Stimulated activated CD8-positive, alpha-beta memory T cell treated with anti-CD3 and anti-CD28 coated beads, Interleukin-15, amount 100 ng/mL, for 1 hour (primary cell): ENCODE measurements around the gene MOGAT1.
"Not testable (repeated sequence)": the region's sequence is repeated elsewhere in the genome, so short reads cannot be mapped to it uniquely, and the experiment has no call there.

Experiments
- DNase-seq: peaks from one replicate; pipeline ENCODE4 v3.0.0-alpha.2; 2020; ENCODE audit warnings: low read depth

Gene MOGAT1

DNA sequence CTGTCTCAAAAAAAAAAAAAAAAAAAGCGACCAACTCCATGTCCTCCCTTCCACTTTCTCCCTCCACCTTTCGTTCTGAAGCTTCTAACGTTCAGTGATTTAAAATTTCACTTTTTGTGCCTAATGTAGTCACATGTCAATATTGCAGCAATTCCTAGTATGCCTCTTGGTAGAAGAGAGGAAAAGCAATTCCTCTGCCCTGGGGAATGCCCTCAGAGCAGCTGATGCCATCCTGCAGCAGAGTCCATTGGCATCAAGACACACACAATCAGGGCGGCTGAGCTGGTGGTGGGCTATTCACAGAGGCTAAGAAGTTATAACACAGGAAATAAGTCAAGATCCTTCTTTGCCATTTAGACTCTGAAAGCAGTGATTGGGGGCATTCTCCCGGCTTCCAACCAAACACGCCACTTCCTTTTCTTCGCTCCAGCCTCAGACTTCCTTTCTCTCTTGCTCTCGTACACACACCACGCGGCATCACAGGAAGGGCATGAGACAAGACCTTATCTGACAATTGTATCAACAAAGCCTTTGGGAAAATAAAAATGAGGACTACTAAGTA lies 71.9 kb downstream of the MOGAT1 start:
- DNase-seq: no peak

DNA sequence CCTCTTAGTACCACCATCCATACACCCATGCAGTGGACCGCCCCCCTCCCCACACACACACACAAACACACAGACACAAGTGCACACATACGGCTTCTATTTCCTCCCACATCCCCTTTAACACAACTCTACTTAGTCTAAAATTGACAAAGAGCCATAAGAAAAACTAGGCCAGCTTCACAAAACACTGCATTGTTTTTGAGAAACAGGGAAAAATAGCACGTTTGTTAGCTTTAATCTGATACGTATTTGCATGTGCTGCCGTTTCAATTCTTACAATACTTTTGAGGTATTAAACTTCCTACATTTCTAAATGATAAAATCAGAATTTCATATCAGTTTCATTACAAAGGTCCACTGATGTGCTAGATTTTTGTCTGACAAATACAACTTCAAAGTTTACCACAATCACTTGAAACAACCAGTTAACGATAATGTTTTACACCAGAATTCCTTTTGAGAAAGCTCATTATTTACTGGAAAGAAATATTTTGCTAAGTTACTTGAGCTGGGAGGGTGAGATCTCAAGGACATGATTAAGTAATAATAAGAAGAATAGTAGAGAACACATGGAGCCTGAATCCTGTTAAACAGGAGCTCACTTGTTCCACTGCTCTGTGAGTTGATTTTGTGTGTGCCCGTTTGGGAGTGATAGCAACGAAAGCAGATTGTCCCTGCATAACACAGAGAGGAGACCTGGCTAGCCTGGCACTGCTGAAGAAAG lies 74.5 kb downstream of the MOGAT1 start:
- no peak for DNase-seq

DNA sequence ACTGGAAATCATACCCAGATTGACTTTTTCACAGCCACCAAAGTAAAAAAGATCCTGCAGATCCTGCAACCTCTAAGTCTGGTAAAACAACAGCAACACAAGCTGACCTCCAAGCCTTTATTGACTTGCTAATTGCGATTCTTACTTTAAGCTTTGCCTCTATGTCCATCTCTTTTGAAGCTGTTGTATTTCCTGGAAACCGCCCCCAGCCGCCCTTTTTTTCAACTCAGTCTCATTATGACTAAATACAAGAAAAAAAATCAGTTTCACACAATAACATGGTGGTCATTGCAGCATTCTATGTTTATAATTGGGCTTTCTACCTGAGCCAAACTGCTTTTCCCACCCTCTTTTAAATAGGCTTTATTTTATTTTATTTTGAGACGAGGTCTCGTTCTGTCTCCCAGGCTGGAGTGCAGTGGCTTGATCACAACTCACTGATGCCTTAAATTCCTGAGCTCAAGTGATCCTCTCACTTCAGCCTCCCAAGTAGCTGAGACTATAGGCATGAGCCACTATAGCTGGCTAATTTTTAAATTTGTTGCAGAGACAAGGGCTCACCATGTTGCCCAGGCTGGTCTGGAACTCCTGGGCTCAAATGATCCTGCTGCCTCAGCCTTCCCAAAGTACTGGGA lies 76.2 kb downstream of the MOGAT1 start:
- no peak for DNase-seq

DNA sequence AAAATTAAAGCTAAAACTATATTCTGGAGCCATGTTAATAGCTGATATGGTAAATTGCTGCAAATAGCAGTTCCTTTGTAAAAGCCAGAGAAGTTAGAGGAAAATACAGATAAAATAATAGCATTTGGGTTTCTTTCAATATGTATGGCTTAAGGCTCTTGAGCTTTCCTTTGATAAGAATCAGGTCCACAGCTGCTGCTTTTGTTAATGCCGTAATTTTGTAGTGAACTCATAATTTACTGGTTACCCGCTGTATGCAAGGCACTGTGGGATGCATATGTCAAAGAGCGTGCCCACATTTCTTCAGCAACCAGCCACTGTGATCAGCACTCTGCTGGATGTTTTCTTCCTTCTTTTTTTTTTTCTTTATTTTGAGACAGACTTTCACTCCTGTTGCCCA lies 79.1 kb downstream of the MOGAT1 start:
- no peak for DNase-seq

DNA sequence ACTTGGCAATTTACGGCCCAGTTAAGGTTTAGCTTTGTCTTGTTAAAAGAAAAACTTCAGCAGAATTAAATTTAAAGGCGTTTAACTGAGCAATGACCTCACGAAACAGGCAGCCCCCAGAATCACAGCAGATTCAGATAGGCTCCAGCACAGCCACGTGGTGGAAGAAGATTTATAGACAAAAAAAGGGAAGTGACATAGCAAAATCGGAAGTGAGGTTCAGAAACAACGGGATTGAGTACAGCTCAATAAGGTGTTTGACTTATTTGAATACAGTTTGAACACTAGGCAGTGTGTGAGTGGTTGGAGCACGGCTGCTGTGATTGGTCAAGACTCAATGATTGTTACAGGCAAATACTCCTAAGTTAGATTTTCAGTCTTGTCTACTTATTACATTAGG lies 79.8 kb downstream of the MOGAT1 start:
- no peak for DNase-seq

DNA sequence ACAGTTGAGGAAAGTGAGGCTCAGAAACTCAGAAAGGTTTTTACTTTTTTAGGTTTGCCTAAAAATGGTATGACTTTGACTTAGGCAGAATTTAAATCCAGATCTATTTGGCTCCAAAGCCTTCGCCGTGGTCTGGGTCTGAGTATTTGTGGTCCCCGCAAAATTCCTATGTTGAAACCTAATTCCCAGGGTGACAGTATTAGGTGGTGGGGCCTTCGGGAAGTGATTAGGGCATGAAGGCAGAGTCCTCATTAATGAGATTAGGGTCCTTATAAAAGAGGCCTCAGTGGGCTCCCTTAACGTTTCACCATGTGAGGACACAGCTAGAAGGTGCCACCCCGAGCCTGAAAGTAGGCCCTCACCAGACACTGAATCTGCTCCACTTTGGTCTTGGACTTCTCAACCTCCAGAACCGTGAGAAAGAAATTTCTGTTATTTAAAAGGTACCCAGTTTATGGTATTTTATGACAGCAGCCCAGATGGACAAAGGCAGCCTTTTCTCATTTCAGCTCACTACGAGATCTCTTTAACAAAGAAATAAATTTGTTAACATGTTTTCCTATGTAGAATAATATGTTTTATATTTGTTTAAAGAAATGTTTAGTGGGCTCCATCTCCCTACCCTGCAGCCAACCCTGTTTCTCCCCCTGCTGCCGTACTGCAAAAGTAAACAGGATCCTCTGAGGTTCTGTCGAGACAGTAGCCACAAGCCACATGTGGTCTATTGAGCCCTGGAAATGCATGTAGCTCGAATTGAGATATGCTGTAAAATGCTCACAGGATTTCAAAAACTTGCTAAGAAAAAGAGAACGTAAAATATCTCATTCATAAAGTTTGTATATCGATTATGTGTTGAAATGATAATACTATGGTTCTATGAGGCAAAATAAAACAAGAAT lies 80.6 kb downstream of the MOGAT1 start:
- DNase-seq: no peak

DNA sequence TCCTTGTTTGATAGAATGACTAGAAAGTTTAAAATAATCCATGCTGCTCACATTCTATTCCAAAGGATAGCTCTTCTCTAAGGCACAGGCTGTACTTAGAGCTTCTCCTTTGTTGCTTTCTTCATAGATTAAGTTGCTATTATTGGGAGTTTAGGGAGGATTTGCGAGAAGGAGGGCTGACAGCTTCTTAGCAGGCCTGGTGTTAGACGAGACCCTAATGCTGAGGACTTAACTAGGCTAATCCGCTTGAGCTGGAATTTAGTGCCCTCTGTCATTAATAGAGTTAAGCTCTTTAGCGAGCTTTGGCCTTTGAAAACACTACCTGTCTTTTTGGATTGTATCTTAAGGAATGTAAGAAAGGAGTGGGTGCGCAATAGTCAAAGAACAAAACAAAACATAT lies 81.3 kb downstream of the MOGAT1 start:
- no peak for DNase-seq

DNA sequence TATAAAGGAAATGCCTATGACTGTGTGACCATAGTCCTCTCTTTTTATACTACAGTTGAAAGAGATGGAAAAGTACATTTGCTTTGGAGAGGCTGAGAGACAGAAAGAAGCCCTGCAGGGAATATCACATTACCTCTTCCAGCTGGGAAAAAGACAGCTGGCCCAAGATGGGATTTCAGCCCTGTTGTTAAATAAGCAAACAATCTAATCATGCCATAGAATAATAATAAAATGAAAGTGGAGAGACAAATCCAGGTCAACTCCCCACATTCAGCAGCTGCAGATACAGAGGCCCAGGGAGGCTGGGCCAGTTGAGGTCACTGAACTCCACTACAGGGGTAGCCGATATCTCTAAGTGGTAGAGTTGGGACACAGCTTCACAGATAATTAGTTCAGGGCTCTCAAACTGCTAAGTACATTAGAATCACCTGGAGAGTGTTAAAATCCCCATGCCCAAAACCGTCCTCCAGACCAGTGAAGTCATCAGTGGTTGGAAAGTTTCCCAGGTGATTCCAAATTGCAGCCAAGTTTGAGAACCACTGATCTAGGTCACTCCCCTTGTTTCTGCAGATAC lies 81.9 kb downstream of the MOGAT1 start:
- DNase-seq: no peak

DNA sequence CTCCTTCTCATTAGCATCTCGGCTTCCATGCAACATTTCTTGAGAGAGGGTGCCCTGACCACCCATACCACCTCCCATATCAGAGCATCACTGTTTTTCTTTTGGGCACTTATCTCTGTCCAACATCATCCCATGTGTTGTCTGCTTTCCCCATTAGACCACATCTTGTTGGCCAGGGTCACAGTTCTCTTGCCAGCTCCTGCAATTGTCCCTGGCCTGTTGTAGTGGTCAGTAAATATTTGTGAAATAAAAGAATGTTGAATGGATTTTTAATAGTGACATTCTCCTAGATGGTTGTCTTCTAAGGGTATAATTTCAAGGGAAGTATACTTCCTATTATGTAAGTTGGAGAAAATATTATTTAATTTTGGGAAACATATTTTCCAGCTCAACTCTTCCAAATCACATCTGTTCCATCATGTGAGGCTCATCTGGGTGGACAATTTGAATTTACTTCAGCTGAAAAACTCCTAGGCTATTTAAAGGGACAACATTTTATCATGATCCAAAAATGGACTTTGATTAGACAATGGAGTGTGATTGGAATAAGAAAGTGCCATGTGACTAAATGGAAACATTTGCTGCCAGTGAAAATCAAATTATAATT lies 83.0 kb downstream of the MOGAT1 start:
- no peak for DNase-seq

DNA sequence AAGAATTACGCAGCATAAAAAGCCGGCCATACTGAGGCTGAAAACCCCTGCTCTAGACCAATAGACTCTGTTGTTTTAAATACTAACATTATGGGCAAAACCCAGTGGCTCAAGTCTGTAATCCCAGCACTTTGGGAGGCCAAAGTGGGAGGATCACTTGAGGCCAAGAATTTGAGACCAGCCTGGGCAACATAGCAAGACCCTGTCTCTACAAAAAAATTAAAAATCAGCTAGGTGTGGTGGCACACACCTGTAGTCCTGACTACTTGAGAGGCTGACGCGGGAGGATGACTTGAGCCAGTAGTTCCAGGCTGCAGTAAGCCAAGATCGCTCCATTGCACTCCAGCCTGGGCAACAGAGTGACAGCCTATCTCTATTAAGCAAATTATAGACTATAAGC lies 84.1 kb downstream of the MOGAT1 start:
- not testable (repeated sequence) for DNase-seq

DNA sequence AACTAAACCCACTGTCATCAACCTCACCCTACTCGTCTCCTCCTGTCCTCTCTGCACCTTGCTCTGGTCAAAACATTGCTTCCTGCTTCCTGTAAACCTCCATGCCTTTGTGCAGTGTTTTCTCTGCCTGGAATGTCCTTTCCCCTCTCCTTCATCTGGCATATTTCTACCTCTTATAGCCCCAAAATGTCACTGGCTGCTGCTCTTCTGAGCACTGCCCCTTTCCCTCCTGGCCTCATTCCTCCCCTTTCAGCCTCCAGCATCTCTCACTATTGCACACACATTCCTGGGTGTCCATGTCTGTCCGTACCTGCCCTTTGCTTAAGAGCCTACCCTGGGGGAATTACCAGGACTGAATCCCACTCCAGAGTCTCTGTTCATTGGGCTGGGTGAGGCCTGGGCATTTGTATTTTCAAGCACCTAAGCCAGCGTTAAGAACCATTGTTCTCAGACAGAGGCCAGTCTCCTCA lies 84.9 kb downstream of the MOGAT1 start:
- no peak for DNase-seq

DNA sequence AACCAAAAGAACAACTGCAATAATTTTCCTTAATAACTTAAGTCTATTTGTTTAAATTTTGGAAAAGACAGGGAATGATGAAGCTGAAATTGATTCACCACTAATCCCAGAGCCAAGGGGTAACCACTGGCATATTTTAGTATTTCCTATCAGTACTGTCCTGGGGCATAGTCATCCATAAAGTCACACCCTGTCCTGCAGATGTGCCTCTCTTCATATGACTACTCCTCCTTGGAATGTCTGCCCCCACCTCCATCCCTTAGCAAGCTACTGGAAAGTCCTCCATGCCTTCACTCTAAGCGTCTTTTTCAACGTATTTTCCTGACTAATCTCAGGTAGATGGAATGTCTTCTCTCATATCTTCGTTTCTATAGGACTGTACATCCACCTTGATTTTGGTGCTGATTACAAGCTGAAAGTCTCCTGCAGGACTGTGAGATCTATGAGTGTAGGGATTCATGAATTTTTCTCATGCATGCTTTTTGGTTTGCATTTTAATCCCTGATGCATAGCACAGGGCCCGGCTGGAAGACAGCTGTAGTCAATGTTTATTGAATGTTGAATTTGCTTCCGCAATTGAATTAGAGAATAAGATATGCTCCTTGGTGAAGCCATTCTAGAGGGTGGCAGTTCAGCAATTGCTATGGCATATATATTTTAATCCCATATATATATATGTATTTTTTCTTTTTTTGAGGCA lies 85.6 kb downstream of the MOGAT1 start:
- no peak for DNase-seq
